Colonic mucosa (tissue), 4 donors: ENCODE results near the gene NFE2L3. TPM values are rescaled to one million over a fixed set of nuclear protein-coding genes. Genes with fewer than 3 reads are reported as not detected.
"Not testable (repeated sequence)": the region's sequence is repeated elsewhere in the genome, so short reads cannot be mapped to it uniquely, and the experiment has no call there.

Experiments used
- DNase-seq: peaks from one replicate; pipeline ENCODE4 v3.0.0-alpha.2; 2020
- H3K27ac ChIP-seq: fragments of 200-600 bp; one replicate; pipeline ENCODE4 v1.8.0; 2021
- H3K27me3 ChIP-seq: fragments of 200-600 bp; one replicate; pipeline ENCODE4 v1.8.0; 2021
- H3K36me3 ChIP-seq: fragments of 200-600 bp; one replicate; pipeline ENCODE4 v1.8.0; 2021
- H3K4me1 ChIP-seq: fragments of 200-600 bp; one replicate; pipeline ENCODE4 v1.8.0; 2021; ENCODE audit warnings: mild to moderate bottlenecking
- H3K4me3 ChIP-seq: fragments of 200-600 bp; one replicate; pipeline ENCODE4 v1.8.0; 2021
- H3K9ac ChIP-seq, 2 donors: one replicate each; pipeline ENCODE4 v1.7.0; 2013; ENCODE audit warnings: control low read depth in 2 of 2, low read depth in 2 of 2, low read length in 2 of 2
- H3K9me3 ChIP-seq: fragments of 200-600 bp; one replicate; pipeline ENCODE4 v1.8.0; 2021
- CTCF ChIP-seq: fragments of 200-600 bp; IDR thresholded peaks from one replicate; pipeline ENCODE4 v1.8.0; 2022; ENCODE audit warnings: antibody characterized with exemption, mild to moderate bottlenecking
- intact Hi-C: fragments of 100-400 bp; cut with DNase I; formaldehyde crosslinking; loops from one replicate; pipeline ENCODE4 v1.14.1; 2022
- total RNA-seq, 2 donors: library from RNA; stranded (reverse); fragmentation: NEBNext Ultra II Directional in 1 of 2; extraction: Animal tissue kit (Norgen Biotek cat#: 25700) in 1 of 2; gene quantifications; one replicate each; pipeline ENCODE4 v1.2.1, GENCODE V29; 2021
- donor health status: healthy.
- donor health status: DM: no; HTN: no; CAD: no.
- donor health status: DM: no; HTN: no; CAD: no.

NFE2L3 gene
- total RNA-seq, 2 donors from 2014 or later, result 12.0 to 13.0 TPM

GRCh38 chr7:26141077-26141476 is 10.9 kb upstream of the NFE2L3 start:
- intact Hi-C loops, result no loop called here
- Histone ChIP-seq H3K9ac (no peak overlapping the region), H3K4me3 (no peak overlapping the region), H3K36me3 (no peaks in the 10 kb centered on the region), H3K27ac (no peak overlapping the region), H3K27me3 (no peaks in the 10 kb centered on the region), H3K9me3 (no peaks in the 10 kb centered on the region), H3K4me1 (no peaks in the 10 kb centered on the region)
- no peak for DNase-seq
- TF ChIP-seq CTCF, result no peak

GRCh38 chr7:26143298-26144048 is 8.5 kb upstream of the NFE2L3 start:
- Histone ChIP-seq H3K9me3 (no peaks in the 10 kb centered on the region), H3K4me3 (no peak overlapping the region), H3K27me3 (peaks cover 3% of the 10 kb centered on the region), H3K9ac (no peak overlapping the region), H3K27ac (no peak overlapping the region), H3K4me1 (no peaks in the 10 kb centered on the region), H3K36me3 (no peaks in the 10 kb centered on the region)
- DNase-seq, result no peak
- TF ChIP-seq CTCF, result no peak
- intact Hi-C loops, result no loop called here

- no peaks in the 10 kb centered on the region for H3K4me1 ChIP-seq
- no peak for TF ChIP-seq CTCF
- no peaks in the 10 kb centered on the region for H3K9me3 ChIP-seq
- no peak overlapping the region for H3K4me3 ChIP-seq
- intact Hi-C loops, result no loop called here
- H3K27me3 ChIP-seq, result peaks cover 3% of the 10 kb centered on the region
- H3K9ac ChIP-seq, result no peak overlapping the region
- no peak overlapping the region for H3K27ac ChIP-seq
- no peaks in the 10 kb centered on the region for H3K36me3 ChIP-seq
- DNase-seq, result no peak
These were observed 7.6 kb upstream of the NFE2L3 start for GRCh38 chr7:26144184-26145080.

- intact Hi-C loops, result no loop called here
- no peak for TF ChIP-seq CTCF
- Histone ChIP-seq H3K36me3 (no peaks in the 10 kb centered on the region), H3K9ac (no peak overlapping the region), H3K27ac (no peak overlapping the region), H3K9me3 (no peaks in the 10 kb centered on the region), H3K4me3 (no peak overlapping the region), H3K27me3 (peaks cover 3% of the 10 kb centered on the region), H3K4me1 (no peaks in the 10 kb centered on the region)
- no peak for DNase-seq
These were observed 6.8 kb upstream of the NFE2L3 start for GRCh38 chr7:26145238-26145637.

GRCh38 chr7:26147030-26147429 is 5.0 kb upstream of the NFE2L3 start:
- Histone ChIP-seq H3K4me1 (no peaks in the 10 kb centered on the region), H3K36me3 (no peaks in the 10 kb centered on the region), H3K9me3 (no peaks in the 10 kb centered on the region), H3K9ac (no peak overlapping the region), H3K27me3 (peaks cover 3% of the 10 kb centered on the region), H3K27ac (no peak overlapping the region), H3K4me3 (no peak overlapping the region)
- no peak for DNase-seq
- no peak for TF ChIP-seq CTCF
- intact Hi-C loops, result no loop called here

- H3K9ac ChIP-seq, H3K4me1 ChIP-seq, H3K27me3 ChIP-seq, H3K36me3 ChIP-seq, H3K4me3 ChIP-seq, H3K9me3 ChIP-seq, intact Hi-C loops, DNase-seq, H3K27ac ChIP-seq: not testable (repeated sequence)
These were observed 4.2 kb upstream of the NFE2L3 start for GRCh38 chr7:26147646-26148306.

GRCh38 chr7:26148307-26148700 is 3.7 kb upstream of the NFE2L3 start:
- H3K9ac ChIP-seq, H3K9me3 ChIP-seq, H3K27me3 ChIP-seq, H3K27ac ChIP-seq, DNase-seq, H3K4me3 ChIP-seq, H3K4me1 ChIP-seq, H3K36me3 ChIP-seq, intact Hi-C loops: not testable (repeated sequence)
